ENCODE data around the gene KIAA1671.

Gene KIAA1671

GRCh38 chr22:25096638-25097405, 144.3 kb downstream of the KIAA1671 start:
- DNase-seq, result no peak

GRCh38 chr22:25098445-25099081, 146.0 kb downstream of the KIAA1671 start:
- no peak for DNase-seq

- no peak for DNase-seq
Observed at GRCh38 chr22:25099202-25099601, 146.7 kb downstream of the KIAA1671 start.

- DNase-seq, result no peak
Observed at GRCh38 chr22:25100402-25100801, 147.9 kb downstream of the KIAA1671 start.

GRCh38 chr22:25100948-25101347, 148.4 kb downstream of the KIAA1671 start:
- DNase-seq, result no peak

GRCh38 chr22:25101501-25101900, 149.0 kb downstream of the KIAA1671 start:
- DNase-seq, result no peak

- DNase-seq, result no peak
Observed at GRCh38 chr22:25101986-25102385, 149.5 kb downstream of the KIAA1671 start.

GRCh38 chr22:25102722-25103121, 150.2 kb downstream of the KIAA1671 start:
- no peak for DNase-seq

- no peak for DNase-seq
Observed at GRCh38 chr22:25104367-25104766, 151.9 kb downstream of the KIAA1671 start.

GRCh38 chr22:25105817-25106650, 153.5 kb downstream of the KIAA1671 start:
- DNase-seq, result no peak

GRCh38 chr22:25109878-25110595, 157.5 kb downstream of the KIAA1671 start:
- no peak for DNase-seq

GRCh38 chr22:25110596-25110845, 158.0 kb downstream of the KIAA1671 start:
- DNase-seq, result no peak

GRCh38 chr22:25110846-25111578, 158.5 kb downstream of the KIAA1671 start:
- DNase-seq, result peak; percentile 57

- no peak for DNase-seq
Observed at GRCh38 chr22:25111579-25112517, 159.3 kb downstream of the KIAA1671 start.

- DNase-seq, result no peak
Observed at GRCh38 chr22:25112538-25113253, 160.2 kb downstream of the KIAA1671 start.

- DNase-seq, result no peak
Observed at GRCh38 chr22:25113316-25113721, 160.8 kb downstream of the KIAA1671 start.

GRCh38 chr22:25114369-25115362, 162.2 kb downstream of the KIAA1671 start:
- DNase-seq, result peak; percentile 28

- no peak for DNase-seq
Observed at GRCh38 chr22:25119609-25120008, 167.1 kb downstream of the KIAA1671 start.

- DNase-seq, result no peak
Observed at GRCh38 chr22:25120093-25120561, 167.6 kb downstream of the KIAA1671 start.

Data from DMS79 treated with DMSO at 0.1 percent for 48 hours (cell line).